ENCODE data around the gene DRD5.
"Not testable (repeated sequence)": the region's sequence is repeated elsewhere in the genome, so short reads cannot be mapped to it uniquely, and the experiment has no call there.

The DRD5 gene

GRCh38 chr4:9781343-9782135 lies at the start of gene DRD5:
Gene DRD5 (plus strand): TSS chr4:9781634. CDS start chr4:9782030, 396 bp downstream.
- DNase-seq: no peak

DNA sequence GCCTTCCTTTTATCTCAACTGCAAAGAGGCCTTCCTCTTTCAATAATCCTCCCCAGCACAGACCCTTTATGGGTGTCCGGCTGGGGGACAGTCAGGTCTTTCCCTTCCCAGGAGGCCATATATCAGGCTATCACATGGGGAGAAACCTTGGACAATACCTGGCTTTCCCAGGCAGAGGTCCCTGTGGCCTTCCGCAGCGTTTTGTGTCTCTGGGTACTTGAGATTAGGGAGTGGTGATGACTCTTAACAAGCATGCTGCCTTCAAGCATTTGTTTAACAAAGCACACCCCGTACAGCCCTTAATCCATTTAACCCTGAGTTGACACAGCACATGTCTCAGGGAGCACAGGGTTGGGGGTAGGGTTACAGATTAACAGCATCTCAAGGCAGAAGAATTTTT lies 49.2 kb upstream of the DRD5 start:
- DNase-seq: not testable (repeated sequence)

GRCh38 chr4:9735515-9735914 lies 45.9 kb upstream of the DRD5 start:
- DNase-seq: no peak

GRCh38 chr4:9737280-9737679 lies 44.2 kb upstream of the DRD5 start:
- not testable (repeated sequence) for DNase-seq

GRCh38 chr4:9743789-9744188 lies 37.6 kb upstream of the DRD5 start:
- DNase-seq: not testable (repeated sequence)

DNA sequence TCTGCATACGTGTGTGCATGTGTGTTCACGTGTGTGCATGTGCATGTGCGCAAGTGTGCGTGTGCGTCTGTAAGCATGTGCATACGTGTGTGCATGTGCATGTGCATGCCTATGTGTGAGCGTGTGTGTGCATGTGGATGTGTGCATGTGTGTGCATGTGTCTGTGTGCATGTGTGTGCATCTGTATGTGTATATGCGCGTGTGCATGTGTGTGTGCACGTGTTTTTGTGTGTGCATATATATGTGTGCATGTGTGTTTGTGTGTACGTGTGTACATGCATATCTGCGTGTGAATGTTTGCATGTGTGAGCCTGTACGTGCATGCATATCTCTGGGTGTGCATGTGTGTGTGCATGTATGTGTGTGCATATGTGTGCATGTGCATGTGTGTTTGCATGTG lies 35.7 kb upstream of the DRD5 start:
- no peak for DNase-seq

DNA sequence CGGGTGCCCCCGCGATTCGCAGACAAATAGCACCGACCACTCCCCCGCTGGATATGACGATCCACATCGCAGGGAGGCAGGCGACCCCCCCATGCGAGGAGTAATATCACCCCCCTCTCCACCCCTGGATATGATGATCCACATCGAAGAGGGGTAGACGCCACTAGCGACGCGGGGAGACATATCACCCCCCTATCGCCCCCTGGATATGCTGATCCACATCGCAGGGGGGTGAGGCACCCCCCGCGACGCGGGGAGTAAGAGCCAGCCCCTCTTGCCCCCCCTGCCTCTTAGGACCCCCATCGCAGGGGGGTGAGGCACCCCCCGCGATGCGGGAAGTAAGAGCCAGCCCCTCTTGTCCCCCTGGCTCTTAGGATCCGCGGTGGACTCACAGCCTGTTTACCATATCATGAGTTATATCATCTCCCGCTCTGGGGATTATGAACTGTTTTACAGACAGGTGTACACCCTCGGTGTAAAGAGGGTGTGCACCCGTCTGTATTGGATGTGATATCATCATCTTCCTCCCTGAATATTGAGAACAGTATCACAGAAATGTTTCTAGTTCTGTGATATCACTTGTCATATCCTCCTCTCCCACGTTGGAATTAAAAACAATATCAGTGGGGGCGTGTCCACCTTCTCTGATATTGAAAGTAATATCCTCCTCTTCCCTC lies 22.7 kb upstream of the DRD5 start:
- no peak for DNase-seq

- no peak for DNase-seq
Observed at GRCh38 chr4:9762823-9763475, 18.5 kb upstream of the DRD5 start.

DNA sequence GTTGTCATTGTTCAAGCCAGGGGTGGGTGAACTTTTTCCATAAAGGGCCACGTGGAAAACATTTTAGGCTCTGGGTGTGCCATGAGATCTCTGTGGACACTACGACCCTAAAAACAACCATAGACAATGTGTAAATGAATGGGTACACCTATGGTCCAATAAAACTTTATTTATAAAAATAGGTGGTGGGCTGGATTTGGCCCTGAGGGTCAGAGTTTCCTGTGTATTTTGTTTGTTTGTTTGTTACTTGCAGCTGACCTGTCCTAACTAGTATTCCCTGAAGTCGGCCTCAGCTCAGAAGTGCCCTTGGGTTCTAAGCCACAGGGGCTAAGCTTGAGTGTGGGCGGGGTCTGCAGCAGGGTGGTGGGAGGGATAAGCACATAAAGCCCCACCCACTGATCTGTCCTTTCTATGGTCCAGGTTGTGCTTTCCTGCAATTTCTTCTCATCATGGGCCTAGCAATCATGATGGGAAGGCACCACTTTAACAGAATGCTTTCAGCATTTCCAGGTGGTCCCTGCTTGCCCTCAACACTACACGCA lies 17.2 kb upstream of the DRD5 start:
- no peak for DNase-seq

DNA sequence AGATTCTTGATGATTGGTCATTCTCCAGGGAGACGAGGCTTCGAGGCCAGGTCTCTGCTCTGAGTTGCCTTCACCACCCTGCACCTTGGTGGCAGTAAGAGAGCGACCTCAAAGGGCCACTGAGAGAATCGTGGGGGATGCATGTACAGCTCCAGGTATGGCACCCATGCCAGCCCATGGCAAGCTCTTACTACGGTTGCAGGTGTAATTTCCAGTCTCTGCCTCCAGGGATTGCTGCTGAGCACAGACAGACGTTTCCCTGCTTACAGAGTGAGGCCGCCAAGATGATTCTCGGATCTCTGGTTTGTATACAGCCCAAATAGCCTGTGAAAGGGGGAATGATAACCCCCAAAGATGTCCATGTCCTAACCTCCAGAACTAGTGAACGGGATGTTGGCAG lies 16.3 kb upstream of the DRD5 start:
- no peak for DNase-seq

DNA sequence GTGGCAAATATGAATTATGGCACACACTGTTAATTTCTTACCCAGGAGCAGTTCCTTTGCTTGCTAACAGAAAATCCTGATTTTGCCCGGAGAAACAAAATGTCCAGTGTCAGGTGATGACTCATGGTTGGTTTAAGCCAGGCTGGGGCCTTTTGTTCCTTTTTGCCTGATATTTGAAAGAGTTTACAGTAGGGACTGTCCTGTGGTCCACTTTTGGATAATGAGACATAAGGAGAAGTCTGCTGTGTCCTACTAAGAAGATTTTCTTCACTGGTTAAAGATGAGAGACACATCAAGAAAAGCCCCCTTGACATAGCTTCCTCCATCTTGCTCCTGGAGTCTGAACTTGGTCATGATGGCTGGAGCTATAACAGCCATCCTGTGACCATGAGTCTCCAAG lies 12.1 kb upstream of the DRD5 start:
- DNase-seq: no peak

- no peak for DNase-seq
Observed at GRCh38 chr4:9771034-9771433, 10.4 kb upstream of the DRD5 start.

DNA sequence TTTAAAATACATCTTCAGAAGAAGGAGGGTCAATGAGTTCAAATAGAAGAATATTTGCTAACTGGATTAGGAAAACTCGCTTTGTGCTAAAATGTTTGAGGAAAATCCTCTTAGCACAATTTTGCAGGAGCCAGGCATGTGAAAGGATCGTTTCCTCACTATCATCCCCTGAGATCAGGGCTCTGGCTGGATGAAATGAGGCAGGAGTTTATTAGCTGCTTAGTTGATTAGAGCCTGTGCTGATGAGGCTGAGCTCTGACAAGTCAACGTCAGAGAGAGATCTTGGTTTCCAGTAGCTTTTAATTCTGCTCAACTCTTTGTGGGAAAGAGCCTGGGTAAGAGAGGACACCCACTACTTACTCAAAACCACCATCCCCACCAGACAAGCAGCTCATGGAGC lies 8.0 kb upstream of the DRD5 start:
- no peak for DNase-seq

GRCh38 chr4:9782136-9782436 lies 652 bp downstream of the DRD5 start:
- DNase-seq: no peak

DNA sequence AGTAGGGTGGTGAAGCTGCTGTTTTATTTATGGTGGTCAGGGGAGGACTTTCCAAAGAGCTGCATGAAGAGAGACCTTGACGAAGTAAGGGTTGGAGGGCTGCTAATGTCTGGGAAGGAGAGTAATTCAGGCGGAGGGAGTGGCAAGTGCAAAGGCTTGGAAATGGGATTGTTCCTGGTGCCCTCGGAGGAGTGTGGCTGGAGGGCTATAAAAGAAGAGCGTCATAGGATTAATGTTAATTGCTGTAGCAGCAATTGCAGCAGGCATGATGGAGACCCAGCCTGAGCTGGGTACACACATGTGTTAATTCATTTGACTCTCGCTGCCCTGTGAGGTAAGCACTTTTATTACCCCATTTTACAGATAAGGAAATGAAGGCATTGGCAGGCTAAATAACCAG lies 4.5 kb downstream of the DRD5 start:
- not testable (repeated sequence) for DNase-seq

GRCh38 chr4:9792381-9792780 lies 10.9 kb downstream of the DRD5 start:
- DNase-seq: no peak

- not testable (repeated sequence) for DNase-seq
Observed at GRCh38 chr4:9796641-9797040, 15.2 kb downstream of the DRD5 start.

DNA sequence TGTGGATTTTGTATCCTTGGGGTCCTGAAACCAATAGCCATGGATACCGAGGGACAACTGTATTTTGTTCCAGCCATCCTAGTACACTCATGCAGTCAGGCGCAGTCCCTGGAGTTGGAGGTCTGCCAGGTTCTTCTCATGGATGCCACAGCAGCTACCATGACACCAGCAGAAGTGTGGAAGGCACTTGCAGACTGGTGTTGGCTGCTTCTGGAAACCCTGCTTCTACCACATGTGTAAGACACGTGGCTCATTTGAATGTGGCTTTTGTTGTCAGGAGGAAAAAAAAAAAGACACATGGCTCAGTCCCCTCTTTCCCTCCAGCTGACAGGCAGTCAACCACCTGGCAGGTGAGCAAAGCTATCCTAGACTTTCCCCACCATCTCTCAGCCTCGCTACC lies 19.4 kb downstream of the DRD5 start:
- no peak for DNase-seq

- no peak for DNase-seq
Observed at GRCh38 chr4:9804918-9805317, 23.5 kb downstream of the DRD5 start.

DNA sequence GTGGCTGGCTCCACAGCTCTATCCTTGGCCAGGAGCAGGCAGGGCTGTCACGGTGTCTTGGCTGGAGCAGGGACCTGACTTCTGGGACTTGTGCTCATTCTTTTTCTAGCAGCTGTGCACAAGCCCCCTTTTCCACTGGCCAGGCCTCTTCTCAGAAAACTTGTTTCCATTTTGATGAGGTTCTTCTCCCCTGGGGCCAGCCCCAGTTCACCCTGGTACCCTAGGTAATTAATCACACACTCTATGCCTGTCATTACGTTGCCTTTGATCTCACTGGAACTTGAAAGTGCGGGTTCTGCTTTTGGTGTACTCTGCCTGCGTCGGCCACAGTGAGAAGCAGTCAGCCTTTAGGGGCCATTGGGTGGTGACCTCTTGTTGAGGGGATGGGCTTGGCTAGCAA lies 26.6 kb downstream of the DRD5 start:
- no peak for DNase-seq

- no peak for DNase-seq
Observed at GRCh38 chr4:9811806-9812205, 30.4 kb downstream of the DRD5 start.

- no peak for DNase-seq
Observed at GRCh38 chr4:9812501-9813340, 31.3 kb downstream of the DRD5 start.

DNA sequence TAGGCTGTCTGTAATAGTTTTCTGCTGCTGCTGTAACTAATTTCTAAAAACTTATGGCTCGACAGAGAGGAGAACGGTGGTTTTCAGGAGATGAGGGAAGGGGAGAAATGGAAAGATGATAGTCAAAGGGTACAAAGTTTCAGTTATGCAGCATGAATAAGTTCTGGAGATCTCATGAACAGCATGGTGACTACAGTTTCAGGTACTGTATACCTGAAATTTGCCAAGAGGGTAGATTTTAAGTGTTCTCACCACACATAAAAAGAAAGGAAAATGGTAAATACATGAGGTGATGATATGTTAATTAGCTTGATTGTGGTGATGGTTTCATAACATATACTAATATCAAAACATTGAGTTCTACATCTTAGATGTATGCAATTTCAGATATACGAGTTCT lies 34.9 kb downstream of the DRD5 start:
- DNase-seq: no peak
